Fibroblast of lung (primary cell): ENCODE results near the gene KLRF1.

Experiments
- CTCF ChIP-seq, 2 donors: IDR thresholded peaks in 1 of 2; conservative IDR thresholded peaks in 1 of 2; 1 replicate in 1 of 2; 2 replicates in 1 of 2; pipeline ENCODE4 v1.5.1; 2011 to 2012; ENCODE audit warnings: low read length in 2 of 2, control low read depth in 1 of 2, inconsistent platforms in 1 of 2, low read depth in 1 of 2, mild to moderate bottlenecking in 1 of 2
- EZH2 ChIP-seq: IDR thresholded peaks from 2 replicates; pipeline ENCODE4 v1.5.1; 2012; ENCODE audit warnings: low read length, control low read depth, mild to moderate bottlenecking; ENCODE audit errors: missing control alignments

DNA sequence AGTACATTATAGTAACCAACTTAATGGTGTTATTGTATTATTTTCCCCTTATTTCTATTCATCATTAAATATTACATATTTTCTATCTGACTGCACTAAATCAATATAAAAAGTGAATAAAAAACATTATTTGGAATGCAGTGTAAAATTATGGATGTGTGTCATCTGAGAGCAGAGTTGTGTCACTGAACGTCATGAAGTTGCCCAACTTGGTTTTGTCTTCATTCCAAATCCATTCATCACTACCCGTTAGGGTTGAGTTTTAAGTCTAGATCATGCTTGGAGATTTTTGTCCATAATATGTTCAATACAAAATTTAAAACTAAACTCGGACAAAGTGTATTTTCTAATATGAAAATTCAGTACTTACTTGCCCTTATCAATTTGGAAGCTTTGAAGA is 16.1 kb downstream of the KLRF1 start:
- TF ChIP-seq EZH2 (no peak), CTCF (conservative IDR thresholded peaks at IDR 0.05 in 1 of 2, IDR thresholded peaks at IDR 0.05 in 1 of 2; ENCODE audit: low read depth in 1 of 2, low read length in 2 of 2) (no peak)
